22Rv1 (cell line): ENCODE measurements around the gene ALDH18A1.

Source experiments
- H3K27ac ChIP-seq: fragments of 450-650 bp; 2 replicates; pipeline ENCODE4 v1.5.1; 2017
- ZFX ChIP-seq: fragments of 450-650 bp; IDR thresholded peaks from 2 replicates; pipeline ENCODE4 v1.6.1; 2017; ENCODE audit warnings: antibody characterized with exemption, borderline replicate concordance
- TF ChIP-seq, protein P1 (sequence below): fragments of 450-650 bp; IDR thresholded peaks from 2 replicates; pipeline ENCODE4 v1.5.1; 2017; ENCODE audit warnings: mild to moderate bottlenecking

The ALDH18A1 gene

DNA sequence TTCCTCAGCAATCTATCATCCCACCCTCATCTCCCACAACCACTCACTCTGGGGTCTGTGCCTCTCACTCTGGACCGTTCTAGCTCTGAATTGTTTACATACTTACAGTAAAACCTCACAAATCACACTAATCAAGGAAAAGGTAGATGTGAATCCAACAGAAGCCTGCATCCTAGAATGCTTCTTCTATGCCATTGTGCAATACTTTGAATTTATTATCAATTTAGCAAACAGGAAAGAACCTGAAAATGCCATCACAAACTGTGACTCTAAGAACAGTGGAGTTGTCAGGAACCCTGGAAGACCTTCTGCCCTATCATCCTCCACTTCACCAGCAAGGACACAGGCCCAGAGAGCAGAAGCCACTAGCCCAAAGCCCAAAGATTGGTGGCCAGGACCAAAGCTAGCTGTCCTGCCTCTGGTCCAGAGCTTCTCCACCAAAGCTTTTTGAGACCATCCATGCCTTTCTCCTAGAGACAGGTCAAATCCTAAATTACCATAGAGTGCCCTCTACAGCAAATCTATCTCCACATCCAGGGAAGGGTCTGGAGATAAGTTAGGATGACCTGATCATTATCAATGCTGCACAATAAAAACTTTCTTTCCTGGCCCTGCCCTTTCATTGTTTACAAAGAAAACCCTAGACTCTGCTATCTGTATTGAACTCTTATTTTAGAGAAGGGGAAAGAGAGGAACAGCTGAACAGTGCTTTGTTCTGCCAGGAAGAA is 97.8 kb downstream of the ALDH18A1 start:
- TF ChIP-seq ZFX, result no peak
- TF ChIP-seq, protein P1, sequence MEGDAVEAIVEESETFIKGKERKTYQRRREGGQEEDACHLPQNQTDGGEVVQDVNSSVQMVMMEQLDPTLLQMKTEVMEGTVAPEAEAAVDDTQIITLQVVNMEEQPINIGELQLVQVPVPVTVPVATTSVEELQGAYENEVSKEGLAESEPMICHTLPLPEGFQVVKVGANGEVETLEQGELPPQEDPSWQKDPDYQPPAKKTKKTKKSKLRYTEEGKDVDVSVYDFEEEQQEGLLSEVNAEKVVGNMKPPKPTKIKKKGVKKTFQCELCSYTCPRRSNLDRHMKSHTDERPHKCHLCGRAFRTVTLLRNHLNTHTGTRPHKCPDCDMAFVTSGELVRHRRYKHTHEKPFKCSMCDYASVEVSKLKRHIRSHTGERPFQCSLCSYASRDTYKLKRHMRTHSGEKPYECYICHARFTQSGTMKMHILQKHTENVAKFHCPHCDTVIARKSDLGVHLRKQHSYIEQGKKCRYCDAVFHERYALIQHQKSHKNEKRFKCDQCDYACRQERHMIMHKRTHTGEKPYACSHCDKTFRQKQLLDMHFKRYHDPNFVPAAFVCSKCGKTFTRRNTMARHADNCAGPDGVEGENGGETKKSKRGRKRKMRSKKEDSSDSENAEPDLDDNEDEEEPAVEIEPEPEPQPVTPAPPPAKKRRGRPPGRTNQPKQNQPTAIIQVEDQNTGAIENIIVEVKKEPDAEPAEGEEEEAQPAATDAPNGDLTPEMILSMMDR, result no peak
- H3K27ac ChIP-seq, result no peak overlapping the region

GRCh38 chr10:95556994-95557767 is 99.3 kb downstream of the ALDH18A1 start:
- TF ChIP-seq, protein P1, result no peak
- TF ChIP-seq ZFX, result no peak
- no peak overlapping the region for H3K27ac ChIP-seq
